ENCODE data around the gene KLHDC10. TPM values are rescaled to one million over a fixed set of nuclear protein-coding genes. Genes with fewer than 3 reads are reported as not detected.
"Not testable (repeated sequence)": the region's sequence is repeated elsewhere in the genome, so short reads cannot be mapped to it uniquely, and the experiment has no call there.

The KLHDC10 gene
- total RNA-seq, 1 donor from 2014 or later = 12.6 TPM

- H3K4me3 ChIP-seq (ENCODE audit: low read depth, low read length) = no peak overlapping the region
- DNase-seq (ENCODE audit: low read depth) = no peak
- TF ChIP-seq, protein P1, sequence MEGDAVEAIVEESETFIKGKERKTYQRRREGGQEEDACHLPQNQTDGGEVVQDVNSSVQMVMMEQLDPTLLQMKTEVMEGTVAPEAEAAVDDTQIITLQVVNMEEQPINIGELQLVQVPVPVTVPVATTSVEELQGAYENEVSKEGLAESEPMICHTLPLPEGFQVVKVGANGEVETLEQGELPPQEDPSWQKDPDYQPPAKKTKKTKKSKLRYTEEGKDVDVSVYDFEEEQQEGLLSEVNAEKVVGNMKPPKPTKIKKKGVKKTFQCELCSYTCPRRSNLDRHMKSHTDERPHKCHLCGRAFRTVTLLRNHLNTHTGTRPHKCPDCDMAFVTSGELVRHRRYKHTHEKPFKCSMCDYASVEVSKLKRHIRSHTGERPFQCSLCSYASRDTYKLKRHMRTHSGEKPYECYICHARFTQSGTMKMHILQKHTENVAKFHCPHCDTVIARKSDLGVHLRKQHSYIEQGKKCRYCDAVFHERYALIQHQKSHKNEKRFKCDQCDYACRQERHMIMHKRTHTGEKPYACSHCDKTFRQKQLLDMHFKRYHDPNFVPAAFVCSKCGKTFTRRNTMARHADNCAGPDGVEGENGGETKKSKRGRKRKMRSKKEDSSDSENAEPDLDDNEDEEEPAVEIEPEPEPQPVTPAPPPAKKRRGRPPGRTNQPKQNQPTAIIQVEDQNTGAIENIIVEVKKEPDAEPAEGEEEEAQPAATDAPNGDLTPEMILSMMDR (conservative IDR thresholded peaks at IDR 0.05; ENCODE audit: low read depth, low read length) = no peak
Observed at GRCh38 chr7:130143334-130143732, 73.0 kb downstream of the KLHDC10 start.

- no peak for DNase-seq (ENCODE audit: low read depth)
- TF ChIP-seq, protein P1 (conservative IDR thresholded peaks at IDR 0.05; ENCODE audit: low read depth, low read length) = no peak
- no peak overlapping the region for H3K4me3 ChIP-seq (ENCODE audit: low read depth, low read length)
Observed at GRCh38 chr7:130143986-130144311, 73.6 kb downstream of the KLHDC10 start.

- TF ChIP-seq, protein P1 (conservative IDR thresholded peaks at IDR 0.05; ENCODE audit: low read depth, low read length) = no peak
- DNase-seq (ENCODE audit: low read depth) = peak; percentile 77
- no peak overlapping the region for H3K4me3 ChIP-seq (ENCODE audit: low read depth, low read length)
Observed at GRCh38 chr7:130144312-130145171, 74.2 kb downstream of the KLHDC10 start.

DNA sequence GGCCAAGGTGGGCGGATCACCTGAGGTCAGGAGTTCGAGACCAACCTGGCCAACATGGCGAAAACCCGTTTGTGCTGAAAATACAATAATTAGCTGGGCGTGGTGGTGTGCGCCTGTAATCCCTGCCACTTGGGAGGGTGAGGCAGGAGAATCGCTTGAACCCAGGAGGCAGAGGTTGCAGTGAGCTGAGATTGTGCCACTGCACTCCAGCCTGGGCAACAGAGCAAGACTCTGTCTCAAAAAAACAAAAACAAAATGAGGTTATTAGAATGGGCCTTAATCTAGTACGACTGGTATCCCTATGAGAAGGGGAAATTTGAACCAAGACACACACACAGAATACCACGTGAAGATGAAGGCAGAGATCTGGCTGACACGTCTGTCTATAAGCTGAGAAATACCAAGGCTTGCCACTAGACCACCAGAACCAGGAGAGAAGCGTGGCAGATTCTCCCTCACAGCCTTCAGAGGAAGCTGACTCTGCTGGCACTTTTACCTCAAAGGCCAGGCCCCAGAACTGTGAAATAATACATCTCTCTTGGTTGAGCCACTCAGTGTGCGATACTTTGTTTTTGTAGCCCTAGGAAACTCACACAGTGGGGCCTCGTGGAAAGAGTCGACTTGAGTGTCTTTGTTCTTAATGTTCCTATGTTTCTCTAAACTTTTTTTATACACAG is 75.2 kb downstream of the KLHDC10 start:
- no peak overlapping the region for H3K4me3 ChIP-seq (ENCODE audit: low read depth, low read length)
- TF ChIP-seq, protein P1 (conservative IDR thresholded peaks at IDR 0.05; ENCODE audit: low read depth, low read length) = no peak
- DNase-seq (ENCODE audit: low read depth) = no peak

DNA sequence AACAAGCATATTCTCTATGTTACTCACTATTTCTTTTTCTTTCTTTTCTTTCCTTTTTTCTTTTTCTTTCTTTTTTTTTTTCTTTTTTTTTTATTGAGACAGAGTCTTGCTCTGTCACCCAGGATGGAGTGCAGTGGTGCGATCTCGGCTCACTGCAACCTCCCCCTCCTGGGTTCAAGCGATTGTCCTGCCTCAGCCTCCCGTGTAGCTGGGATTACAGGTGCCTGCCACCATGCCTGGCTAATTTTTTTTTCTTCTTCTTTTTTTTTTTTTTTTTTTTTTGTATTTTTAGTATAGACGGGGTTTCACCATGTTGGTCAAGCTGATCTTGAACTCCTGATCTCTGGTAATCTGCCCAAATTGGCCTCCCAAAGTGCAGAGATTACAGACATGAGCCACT is 75.8 kb downstream of the KLHDC10 start:
- DNase-seq (ENCODE audit: low read depth) = not testable (repeated sequence)

DNA sequence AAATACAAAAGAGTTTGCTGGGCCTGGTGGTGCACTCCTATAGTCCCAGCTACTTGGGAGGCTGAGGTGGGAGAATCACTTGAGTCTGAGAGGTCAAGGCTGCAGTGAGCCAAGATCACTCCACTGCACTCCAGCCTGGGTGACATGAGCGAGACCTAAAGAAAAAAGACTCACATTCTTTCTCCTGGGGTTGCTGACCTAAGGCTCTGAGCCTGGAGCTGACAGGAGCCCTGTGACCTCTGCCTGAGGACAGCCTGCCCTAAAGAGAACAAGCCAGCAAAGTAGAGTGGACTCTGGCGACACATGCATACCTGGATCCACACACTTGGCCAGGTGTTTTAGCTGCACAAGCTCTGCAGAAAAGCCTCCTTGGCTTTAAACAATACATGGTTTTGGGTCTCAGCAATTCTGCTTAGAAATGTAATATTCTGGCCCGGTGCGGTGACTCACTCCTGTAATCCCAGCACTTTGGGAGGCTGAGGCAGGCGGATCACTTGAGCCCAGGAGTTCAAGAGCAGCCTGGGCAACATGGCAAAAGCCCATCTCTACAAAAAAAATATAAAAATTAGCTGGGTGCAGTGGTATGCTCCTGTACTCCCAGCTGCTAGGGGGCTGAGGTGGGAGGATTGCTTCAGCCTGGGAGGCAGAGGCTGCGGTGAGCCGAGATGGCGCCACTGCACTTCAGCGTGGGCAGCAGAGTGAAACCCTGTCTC is 76.5 kb downstream of the KLHDC10 start:
- H3K4me3 ChIP-seq (ENCODE audit: low read depth, low read length) = no peak overlapping the region
- TF ChIP-seq, protein P1 (conservative IDR thresholded peaks at IDR 0.05; ENCODE audit: low read depth, low read length) = no peak
- no peak for DNase-seq (ENCODE audit: low read depth)

More for the DNA sequence above, 75.8 kb downstream of the KLHDC10 start:
- H3K4me3 ChIP-seq (ENCODE audit: low read depth, low read length) = not testable (repeated sequence)

DNA sequence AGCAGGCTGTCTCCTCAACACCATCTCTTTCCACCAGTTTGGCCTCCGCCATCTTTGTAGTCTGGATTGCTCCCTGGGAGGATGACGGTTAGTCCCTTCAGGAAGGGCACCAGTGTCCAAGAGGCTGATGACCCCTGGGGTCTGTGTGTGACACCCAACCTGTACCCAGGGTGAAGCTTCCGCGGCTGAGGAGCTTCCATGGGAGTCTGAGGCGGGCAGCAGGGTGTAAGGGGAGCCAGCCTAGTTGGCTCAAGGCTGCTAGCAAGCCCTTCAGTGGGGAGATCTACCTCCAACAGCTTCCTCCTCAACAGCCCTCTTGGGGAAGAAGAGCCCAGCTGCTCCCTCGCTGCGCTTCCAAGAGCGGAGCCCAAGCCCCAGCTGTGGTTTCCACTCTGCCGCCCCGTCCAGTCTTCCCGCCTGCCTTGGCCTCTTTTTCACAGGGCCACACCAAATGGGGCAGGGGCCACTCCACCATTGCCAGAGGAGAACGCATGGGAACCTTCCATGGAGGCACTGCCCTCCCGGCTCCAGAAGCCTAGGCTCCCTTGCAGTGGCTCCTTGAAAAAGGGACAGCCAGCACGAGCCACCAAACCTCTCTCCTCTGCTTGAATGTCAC is 77.5 kb downstream of the KLHDC10 start:
- TF ChIP-seq, protein P1 (conservative IDR thresholded peaks at IDR 0.05; ENCODE audit: low read depth, low read length) = no peak
- DNase-seq (ENCODE audit: low read depth) = no peak
- H3K4me3 ChIP-seq (ENCODE audit: low read depth, low read length) = no peak overlapping the region
